GM10266 (cell line): ENCODE measurements around the gene NUAK1.

Experiments used
- DNase-seq: peaks from one replicate; pipeline ENCODE4 v3.0.0; 2012; ENCODE audit errors: extremely low spot score
- CTCF ChIP-seq: IDR thresholded peaks from 2 replicates; pipeline ENCODE4 v1.5.1; 2012; ENCODE audit warnings: mild to moderate bottlenecking, low read depth; ENCODE audit not compliant: control insufficient read depth, insufficient read depth; ENCODE audit errors: missing control alignments

The NUAK1 gene

GRCh38 chr12:106097011-106097410 is 41.7 kb downstream of the NUAK1 start:
- TF ChIP-seq CTCF = no peak
- DNase-seq = no peak

DNA sequence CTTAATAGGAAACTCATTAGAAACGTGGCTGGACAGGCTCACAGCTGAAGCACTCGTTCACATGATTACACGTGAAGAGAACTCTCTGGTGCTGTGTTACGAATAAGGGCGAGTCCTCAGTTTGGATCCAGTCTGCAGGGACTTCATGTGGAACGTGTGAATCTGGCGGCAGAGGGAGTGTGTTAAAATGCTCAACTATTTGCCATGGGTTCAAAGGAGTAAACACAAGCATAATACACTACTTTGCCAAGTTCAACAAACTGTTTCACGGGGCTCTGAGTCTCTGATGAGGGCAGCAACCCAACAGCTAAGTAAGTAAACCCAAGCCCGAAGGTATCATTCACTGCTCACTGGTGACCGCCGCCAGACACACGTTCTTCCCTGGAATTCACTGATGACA is 42.4 kb downstream of the NUAK1 start:
- TF ChIP-seq CTCF = no peak
- no peak for DNase-seq

- DNase-seq = no peak
- TF ChIP-seq CTCF = no peak
Measured at GRCh38 chr12:106094304-106094703, 44.5 kb downstream of the NUAK1 start.

- DNase-seq = no peak
- no peak for TF ChIP-seq CTCF
Measured at GRCh38 chr12:106093246-106093645, 45.5 kb downstream of the NUAK1 start.

GRCh38 chr12:106091446-106091820 is 47.3 kb downstream of the NUAK1 start:
- TF ChIP-seq CTCF = no peak
- no peak for DNase-seq

- DNase-seq = no peak
- no peak for TF ChIP-seq CTCF
Measured at GRCh38 chr12:106090591-106091445, 47.9 kb downstream of the NUAK1 start.

- no peak for DNase-seq
- TF ChIP-seq CTCF = no peak
Measured at GRCh38 chr12:106089935-106090334, 48.8 kb downstream of the NUAK1 start.
